OCI-LY1 (cell line): ENCODE data around the gene WDR5.

Source experiments
- EZH2 ChIP-seq: fragments of 200-600 bp; sonication (generic), shearing (Covaris generic); IDR thresholded peaks from 2 replicates; pipeline ENCODE4 v1.8.0; 2017; ENCODE audit warnings: borderline replicate concordance, mixed run types, mild to moderate bottlenecking, antibody characterized with exemption, low read length, moderate library complexity, mixed read lengths
- TF ChIP-seq, protein P1 (sequence below): fragments of 200-600 bp; sonication (generic), shearing (Covaris generic); IDR thresholded peaks from 2 replicates; pipeline ENCODE4 v1.5.1; 2017; ENCODE audit warnings: mild to moderate bottlenecking, antibody characterized with exemption, low read length, moderate library complexity, mixed read lengths

- TF ChIP-seq, protein P1, sequence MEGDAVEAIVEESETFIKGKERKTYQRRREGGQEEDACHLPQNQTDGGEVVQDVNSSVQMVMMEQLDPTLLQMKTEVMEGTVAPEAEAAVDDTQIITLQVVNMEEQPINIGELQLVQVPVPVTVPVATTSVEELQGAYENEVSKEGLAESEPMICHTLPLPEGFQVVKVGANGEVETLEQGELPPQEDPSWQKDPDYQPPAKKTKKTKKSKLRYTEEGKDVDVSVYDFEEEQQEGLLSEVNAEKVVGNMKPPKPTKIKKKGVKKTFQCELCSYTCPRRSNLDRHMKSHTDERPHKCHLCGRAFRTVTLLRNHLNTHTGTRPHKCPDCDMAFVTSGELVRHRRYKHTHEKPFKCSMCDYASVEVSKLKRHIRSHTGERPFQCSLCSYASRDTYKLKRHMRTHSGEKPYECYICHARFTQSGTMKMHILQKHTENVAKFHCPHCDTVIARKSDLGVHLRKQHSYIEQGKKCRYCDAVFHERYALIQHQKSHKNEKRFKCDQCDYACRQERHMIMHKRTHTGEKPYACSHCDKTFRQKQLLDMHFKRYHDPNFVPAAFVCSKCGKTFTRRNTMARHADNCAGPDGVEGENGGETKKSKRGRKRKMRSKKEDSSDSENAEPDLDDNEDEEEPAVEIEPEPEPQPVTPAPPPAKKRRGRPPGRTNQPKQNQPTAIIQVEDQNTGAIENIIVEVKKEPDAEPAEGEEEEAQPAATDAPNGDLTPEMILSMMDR, result no peak
- TF ChIP-seq EZH2, result no peak
These were observed 21.6 kb downstream of the WDR5 start for GRCh38 chr9:134157378-134157885.
